ENCODE data around the gene FNDC7.

GRCh38 chr1:108753363-108753762, 40.7 kb downstream of the FNDC7 start:
- TF ChIP-seq, protein P1, sequence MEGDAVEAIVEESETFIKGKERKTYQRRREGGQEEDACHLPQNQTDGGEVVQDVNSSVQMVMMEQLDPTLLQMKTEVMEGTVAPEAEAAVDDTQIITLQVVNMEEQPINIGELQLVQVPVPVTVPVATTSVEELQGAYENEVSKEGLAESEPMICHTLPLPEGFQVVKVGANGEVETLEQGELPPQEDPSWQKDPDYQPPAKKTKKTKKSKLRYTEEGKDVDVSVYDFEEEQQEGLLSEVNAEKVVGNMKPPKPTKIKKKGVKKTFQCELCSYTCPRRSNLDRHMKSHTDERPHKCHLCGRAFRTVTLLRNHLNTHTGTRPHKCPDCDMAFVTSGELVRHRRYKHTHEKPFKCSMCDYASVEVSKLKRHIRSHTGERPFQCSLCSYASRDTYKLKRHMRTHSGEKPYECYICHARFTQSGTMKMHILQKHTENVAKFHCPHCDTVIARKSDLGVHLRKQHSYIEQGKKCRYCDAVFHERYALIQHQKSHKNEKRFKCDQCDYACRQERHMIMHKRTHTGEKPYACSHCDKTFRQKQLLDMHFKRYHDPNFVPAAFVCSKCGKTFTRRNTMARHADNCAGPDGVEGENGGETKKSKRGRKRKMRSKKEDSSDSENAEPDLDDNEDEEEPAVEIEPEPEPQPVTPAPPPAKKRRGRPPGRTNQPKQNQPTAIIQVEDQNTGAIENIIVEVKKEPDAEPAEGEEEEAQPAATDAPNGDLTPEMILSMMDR (IDR thresholded peaks at IDR 0.05), result no peak
- TF ChIP-seq POLR2AphosphoS5 (IDR thresholded peaks at IDR 0.05), result no peak
- TF ChIP-seq POLR2A (IDR thresholded peaks at IDR 0.05), result no peak
